ENCODE results near the gene FRMD4B.

The FRMD4B gene

GRCh38 chr3:69321301-69322157, 64.4 kb downstream of the FRMD4B start:
- no peak for DNase-seq

GRCh38 chr3:69320871-69321271, 65.0 kb downstream of the FRMD4B start:
- DNase-seq: peak; percentile 33

GRCh38 chr3:69319652-69320051, 66.2 kb downstream of the FRMD4B start:
- DNase-seq: no peak

- DNase-seq: no peak
These were observed 67.5 kb downstream of the FRMD4B start for GRCh38 chr3:69318410-69318809.

- no peak for DNase-seq
These were observed 72.6 kb downstream of the FRMD4B start for GRCh38 chr3:69313251-69313650.

- no peak for DNase-seq
These were observed 76.1 kb downstream of the FRMD4B start for GRCh38 chr3:69309814-69310213.

GRCh38 chr3:69306239-69307185, 79.4 kb downstream of the FRMD4B start:
- DNase-seq: peak; percentile 79

GRCh38 chr3:69305011-69305410, 80.9 kb downstream of the FRMD4B start:
- no peak for DNase-seq

- no peak for DNase-seq
These were observed 81.5 kb downstream of the FRMD4B start for GRCh38 chr3:69304396-69304795.

- no peak for DNase-seq
These were observed 85.6 kb downstream of the FRMD4B start for GRCh38 chr3:69300296-69300695.

GRCh38 chr3:69299344-69299743, 86.5 kb downstream of the FRMD4B start:
- no peak for DNase-seq

GRCh38 chr3:69297501-69297900, 88.4 kb downstream of the FRMD4B start:
- no peak for DNase-seq

- no peak for DNase-seq
These were observed 88.9 kb downstream of the FRMD4B start for GRCh38 chr3:69296995-69297394.

- no peak for DNase-seq
These were observed 91.7 kb downstream of the FRMD4B start for GRCh38 chr3:69294014-69294766.

GRCh38 chr3:69292959-69293574, 92.8 kb downstream of the FRMD4B start:
- no peak for DNase-seq

- DNase-seq: no peak
These were observed 93.7 kb downstream of the FRMD4B start for GRCh38 chr3:69292185-69292584.

GRCh38 chr3:69290430-69290829, 95.5 kb downstream of the FRMD4B start:
- DNase-seq: no peak

GRCh38 chr3:69290006-69290405, 95.9 kb downstream of the FRMD4B start:
- DNase-seq: no peak

GRCh38 chr3:69288161-69288895, 97.6 kb downstream of the FRMD4B start:
- no peak for DNase-seq

GRCh38 chr3:69283913-69284611, 101.8 kb downstream of the FRMD4B start:
- DNase-seq: no peak

- no peak for DNase-seq
These were observed 102.4 kb downstream of the FRMD4B start for GRCh38 chr3:69283496-69283895.
